DND-41 (cell line): ENCODE results near the gene OR6K3.

Experiments used
- CTCF ChIP-seq: IDR thresholded peaks from 2 replicates; pipeline ENCODE4 v1.5.1; 2012; ENCODE audit warnings: borderline replicate concordance, low read length, moderate library complexity, mild to moderate bottlenecking; ENCODE audit not compliant: poor library complexity, severe bottlenecking; ENCODE audit errors: extremely low read depth
- EZH2 ChIP-seq: IDR thresholded peaks from 3 replicates; pipeline ENCODE4 v1.6.1; 2012; ENCODE audit warnings: borderline replicate concordance, low read depth, mild to moderate bottlenecking, moderate library complexity, low read length, inconsistent platforms; ENCODE audit not compliant: severe bottlenecking

- TF ChIP-seq EZH2 (no peak), CTCF (no peak)
These were observed 33.9 kb upstream of the OR6K3 start, which contains the start of gene OR6K6 for GRCh38 chr1:158754420-158754819.
